Activated CD4-positive, alpha-beta T cell treated with anti-CD3 and anti-CD28 coated beads for 1 hour (primary cell): ENCODE measurements around the gene ROMO1.
"Not testable (repeated sequence)": the region's sequence is repeated elsewhere in the genome, so short reads cannot be mapped to it uniquely, and the experiment has no call there.

Source experiments
- DNase-seq: peaks from one replicate; pipeline ENCODE4 v3.0.0-alpha.2; 2020

The ROMO1 gene

GRCh38 chr20:35732644-35732982 is 33.4 kb downstream of the ROMO1 start:
- no peak for DNase-seq

- DNase-seq, result no peak
Observed at GRCh38 chr20:35734374-35734773, 35.2 kb downstream of the ROMO1 start.

GRCh38 chr20:35734777-35735649 is 35.8 kb downstream of the ROMO1 start:
- no peak for DNase-seq

GRCh38 chr20:35735826-35736470 is 36.7 kb downstream of the ROMO1 start:
- no peak for DNase-seq

GRCh38 chr20:35737865-35738333 is 38.7 kb downstream of the ROMO1 start:
- DNase-seq, result no peak

GRCh38 chr20:35738410-35739179 is 39.4 kb downstream of the ROMO1 start:
- no peak for DNase-seq

- DNase-seq, result no peak
Observed at GRCh38 chr20:35739294-35740163, 40.3 kb downstream of the ROMO1 start.

- peak; percentile 99 for DNase-seq
Observed at GRCh38 chr20:35741892-35742740, 42.9 kb downstream of the ROMO1 start, which contains the start of gene RBM39. TSS of gene RBM39 (minus strand) at chr20:35742260. CDS start at chr20:35740874, 1,386 bp downstream.

- no peak for DNase-seq
Observed at GRCh38 chr20:35742741-35743523, 43.7 kb downstream of the ROMO1 start.

- DNase-seq, result no peak
Observed at GRCh38 chr20:35743693-35744491, 44.7 kb downstream of the ROMO1 start.

- DNase-seq, result not testable (repeated sequence)
Observed at GRCh38 chr20:35744492-35744841, 45.3 kb downstream of the ROMO1 start.
